ENCODE results near the gene RAB33A. TPM values are rescaled to one million over a fixed set of nuclear protein-coding genes. Genes with fewer than 3 reads are reported as not detected.

The RAB33A gene
- total RNA-seq, 1 experiment from 2014 or later = not detected

GRCh38 chrX:130179170-130179569, 7.4 kb downstream of the RAB33A start (continued):
- TF ChIP-seq, protein P1, sequence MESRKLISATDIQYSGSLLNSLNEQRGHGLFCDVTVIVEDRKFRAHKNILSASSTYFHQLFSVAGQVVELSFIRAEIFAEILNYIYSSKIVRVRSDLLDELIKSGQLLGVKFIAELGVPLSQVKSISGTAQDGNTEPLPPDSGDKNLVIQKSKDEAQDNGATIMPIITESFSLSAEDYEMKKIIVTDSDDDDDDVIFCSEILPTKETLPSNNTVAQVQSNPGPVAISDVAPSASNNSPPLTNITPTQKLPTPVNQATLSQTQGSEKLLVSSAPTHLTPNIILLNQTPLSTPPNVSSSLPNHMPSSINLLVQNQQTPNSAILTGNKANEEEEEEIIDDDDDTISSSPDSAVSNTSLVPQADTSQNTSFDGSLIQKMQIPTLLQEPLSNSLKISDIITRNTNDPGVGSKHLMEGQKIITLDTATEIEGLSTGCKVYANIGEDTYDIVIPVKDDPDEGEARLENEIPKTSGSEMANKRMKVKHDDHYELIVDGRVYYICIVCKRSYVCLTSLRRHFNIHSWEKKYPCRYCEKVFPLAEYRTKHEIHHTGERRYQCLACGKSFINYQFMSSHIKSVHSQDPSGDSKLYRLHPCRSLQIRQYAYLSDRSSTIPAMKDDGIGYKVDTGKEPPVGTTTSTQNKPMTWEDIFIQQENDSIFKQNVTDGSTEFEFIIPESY (IDR thresholded peaks at IDR 0.05; ENCODE audit: extremely low read depth, insufficient replicate concordance, low read length) = no peak
- TF ChIP-seq EGR1 (IDR thresholded peaks at IDR 0.05; ENCODE audit: low read depth) = no peak
- no peak for TF ChIP-seq RAD21 (IDR thresholded peaks at IDR 0.05; ENCODE audit: low read depth)
- TF ChIP-seq POLR2AphosphoS5 (IDR thresholded peaks at IDR 0.05; ENCODE audit: low read depth, low read length) = no peak

DNA sequence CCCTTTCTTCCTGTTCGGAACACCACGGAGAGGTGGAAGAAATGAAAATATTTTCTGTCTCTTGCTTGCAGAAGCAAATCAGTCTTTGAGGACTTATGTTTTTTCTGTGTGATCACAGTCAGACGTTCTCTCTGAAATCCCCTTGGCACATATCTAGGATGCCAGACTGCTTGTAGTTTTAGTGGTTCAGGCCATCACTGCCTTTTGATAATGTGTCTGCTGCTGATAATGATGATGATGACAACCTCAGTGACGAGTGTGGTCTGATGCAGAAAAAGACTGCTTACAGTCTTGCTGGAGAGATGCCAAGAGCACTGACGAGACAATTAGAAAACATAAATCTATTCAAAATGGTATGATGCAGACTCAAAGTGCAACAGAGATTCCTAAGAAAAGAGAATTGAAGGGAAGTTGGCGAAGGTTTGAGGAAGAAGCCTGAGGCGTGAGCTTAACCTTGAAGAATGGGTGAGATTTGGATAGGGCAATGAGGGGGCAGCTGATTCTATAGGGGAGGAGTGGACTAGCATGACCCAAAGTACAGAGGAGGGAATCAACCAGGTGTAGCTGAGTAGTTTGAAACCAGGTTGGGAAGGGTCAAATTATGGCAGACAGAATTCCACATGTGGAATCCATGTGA, 7.9 kb downstream of the RAB33A start:
- Histone ChIP-seq H3K9ac (ENCODE audit: low read length) (no peak overlapping the region), H3K9me3 (ENCODE audit: control insufficient read depth in 1 of 2, insufficient read depth in 1 of 2, low read depth in 1 of 2, low read length in 2 of 2) (no peaks in the 10 kb centered on the region), H3K27ac (ENCODE audit: low read depth, low read length) (no peak overlapping the region), H4K20me1 (ENCODE audit: insufficient read depth) (no peaks in the 10 kb centered on the region), H3K4me2 (ENCODE audit: low read length) (no peak overlapping the region), H3K79me2 (ENCODE audit: insufficient read depth, low read length) (no peaks in the 10 kb centered on the region), H3K36me3 (ENCODE audit: control insufficient read depth in 1 of 2, insufficient read depth in 2 of 2, low read length in 2 of 2) (no peaks in the 10 kb centered on the region), H3K4me3 (replicated peaks in 1 of 2; ENCODE audit: low read depth in 1 of 2, low read length in 2 of 2) (no peak overlapping the region), H3K27me3 (ENCODE audit: insufficient read depth, low read length) (no peaks in the 10 kb centered on the region), H2AFZ (ENCODE audit: low read depth, low read length, poor library complexity, severe bottlenecking) (no peak overlapping the region), H3K4me1 (ENCODE audit: control insufficient read depth in 1 of 2, insufficient read depth in 2 of 2, low read length in 2 of 2) (no peaks in the 10 kb centered on the region), H3K9me2 (ENCODE audit: insufficient read depth) (no peaks in the 10 kb centered on the region)
- DNase-seq (ENCODE audit: low read depth, low spot score) (no peak), ATAC-seq (no peak)
- TF ChIP-seq SIN3A (IDR thresholded peaks at IDR 0.05; ENCODE audit: low read depth) (no peak), POLR2AphosphoS5 (IDR thresholded peaks at IDR 0.05; ENCODE audit: low read depth, low read length) (no peak), MAX (IDR thresholded peaks at IDR 0.05) (no peak), JUND (IDR thresholded peaks at IDR 0.05) (no peak), EGR1 (IDR thresholded peaks at IDR 0.05; ENCODE audit: low read depth) (no peak)
- TF ChIP-seq, protein P2, sequence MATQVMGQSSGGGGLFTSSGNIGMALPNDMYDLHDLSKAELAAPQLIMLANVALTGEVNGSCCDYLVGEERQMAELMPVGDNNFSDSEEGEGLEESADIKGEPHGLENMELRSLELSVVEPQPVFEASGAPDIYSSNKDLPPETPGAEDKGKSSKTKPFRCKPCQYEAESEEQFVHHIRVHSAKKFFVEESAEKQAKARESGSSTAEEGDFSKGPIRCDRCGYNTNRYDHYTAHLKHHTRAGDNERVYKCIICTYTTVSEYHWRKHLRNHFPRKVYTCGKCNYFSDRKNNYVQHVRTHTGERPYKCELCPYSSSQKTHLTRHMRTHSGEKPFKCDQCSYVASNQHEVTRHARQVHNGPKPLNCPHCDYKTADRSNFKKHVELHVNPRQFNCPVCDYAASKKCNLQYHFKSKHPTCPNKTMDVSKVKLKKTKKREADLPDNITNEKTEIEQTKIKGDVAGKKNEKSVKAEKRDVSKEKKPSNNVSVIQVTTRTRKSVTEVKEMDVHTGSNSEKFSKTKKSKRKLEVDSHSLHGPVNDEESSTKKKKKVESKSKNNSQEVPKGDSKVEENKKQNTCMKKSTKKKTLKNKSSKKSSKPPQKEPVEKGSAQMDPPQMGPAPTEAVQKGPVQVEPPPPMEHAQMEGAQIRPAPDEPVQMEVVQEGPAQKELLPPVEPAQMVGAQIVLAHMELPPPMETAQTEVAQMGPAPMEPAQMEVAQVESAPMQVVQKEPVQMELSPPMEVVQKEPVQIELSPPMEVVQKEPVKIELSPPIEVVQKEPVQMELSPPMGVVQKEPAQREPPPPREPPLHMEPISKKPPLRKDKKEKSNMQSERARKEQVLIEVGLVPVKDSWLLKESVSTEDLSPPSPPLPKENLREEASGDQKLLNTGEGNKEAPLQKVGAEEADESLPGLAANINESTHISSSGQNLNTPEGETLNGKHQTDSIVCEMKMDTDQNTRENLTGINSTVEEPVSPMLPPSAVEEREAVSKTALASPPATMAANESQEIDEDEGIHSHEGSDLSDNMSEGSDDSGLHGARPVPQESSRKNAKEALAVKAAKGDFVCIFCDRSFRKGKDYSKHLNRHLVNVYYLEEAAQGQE (IDR thresholded peaks at IDR 0.05; ENCODE audit: low read depth) = no peak
- RAD21 ChIA-PET (ENCODE audit: low non-redundant PET in 1 of 2, low total read pairs in 2 of 2, uncharacterized antibody in 2 of 2, unreplicated experiment in 2 of 2) = no interaction called here
- BruUV-seq (replicated peaks) = no TSS peak
- POLR2A ChIA-PET = no interaction called here
- intact Hi-C loops (cut with micrococcal nuclease) = no loop called here
- CTCF ChIA-PET = no interaction called here

Data from HCT116 (cell line).